Activated gamma-delta T cell treated with anti-CD3 and anti-CD28 coated beads, Interleukin-2, amount 50 U/mL, for 16 hours (primary cell): ENCODE data around the gene CEP170B.
"Not testable (repeated sequence)": the region's sequence is repeated elsewhere in the genome, so short reads cannot be mapped to it uniquely, and the experiment has no call there.

Experiments used
- DNase-seq: peaks from one replicate; pipeline ENCODE4 v3.0.0-alpha.2; 2020; ENCODE audit warnings: low read depth

The CEP170B gene

GRCh38 chr14:104891664-104892530 is 26.8 kb downstream of the CEP170B start:
- DNase-seq = no peak

DNA sequence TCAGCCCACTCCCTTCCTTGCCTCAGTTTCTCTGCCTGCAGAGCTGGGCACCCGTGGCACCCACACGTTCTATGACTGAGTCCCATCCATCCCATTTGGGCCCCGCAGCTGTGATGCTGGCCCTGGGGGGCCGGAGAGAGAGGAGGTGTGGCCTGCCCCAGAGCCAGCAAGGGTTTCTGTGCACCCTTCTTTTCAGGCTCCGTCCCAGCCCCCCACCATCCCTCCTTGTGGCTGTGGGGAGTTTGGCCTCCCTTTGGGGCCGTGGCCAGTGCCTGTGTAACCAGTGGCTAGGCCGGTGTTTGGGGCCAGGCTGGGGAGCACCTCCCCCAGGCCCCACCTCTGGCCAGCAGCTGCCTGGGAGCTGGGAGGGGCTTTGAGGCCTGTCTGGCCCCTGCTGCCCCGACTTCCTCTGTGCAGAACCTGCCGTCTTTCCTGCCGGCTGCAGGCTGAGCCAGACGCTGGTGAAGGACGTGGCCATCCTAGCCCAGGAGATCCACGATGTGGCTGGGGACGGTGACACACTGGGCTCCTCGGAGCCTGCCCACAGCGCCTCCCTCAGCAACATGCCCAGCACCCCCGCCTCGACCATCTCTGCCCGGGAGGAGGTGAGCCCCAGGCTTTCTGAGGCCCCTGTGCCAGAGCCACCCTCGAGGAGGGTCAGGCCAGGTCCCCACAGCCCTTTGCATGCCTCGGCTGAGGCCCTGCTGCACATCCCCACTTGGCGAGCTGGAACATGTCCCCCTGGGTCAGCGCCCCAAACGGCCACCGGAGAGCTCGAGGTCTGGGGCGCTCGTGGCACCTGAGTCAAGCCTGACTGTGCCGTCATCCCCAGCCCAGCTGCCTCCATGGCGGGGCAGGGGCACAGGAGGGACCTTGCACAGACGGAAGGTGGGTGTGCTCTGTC is 27.7 kb downstream of the CEP170B start:
- DNase-seq = no peak

- DNase-seq = no peak
These were observed 28.6 kb downstream of the CEP170B start for GRCh38 chr14:104893435-104894207.

- no peak for DNase-seq
These were observed 29.5 kb downstream of the CEP170B start for GRCh38 chr14:104894331-104895206.

GRCh38 chr14:104895207-104895785 is 30.2 kb downstream of the CEP170B start:
- no peak for DNase-seq

GRCh38 chr14:104895786-104896661 is 31.0 kb downstream of the CEP170B start:
- no peak for DNase-seq

- DNase-seq = no peak
These were observed 32.5 kb downstream of the CEP170B start for GRCh38 chr14:104897330-104898194.

GRCh38 chr14:104898195-104898558 is 33.1 kb downstream of the CEP170B start:
- no peak for DNase-seq

- DNase-seq = no peak
These were observed 33.9 kb downstream of the CEP170B start for GRCh38 chr14:104898870-104899510.

DNA sequence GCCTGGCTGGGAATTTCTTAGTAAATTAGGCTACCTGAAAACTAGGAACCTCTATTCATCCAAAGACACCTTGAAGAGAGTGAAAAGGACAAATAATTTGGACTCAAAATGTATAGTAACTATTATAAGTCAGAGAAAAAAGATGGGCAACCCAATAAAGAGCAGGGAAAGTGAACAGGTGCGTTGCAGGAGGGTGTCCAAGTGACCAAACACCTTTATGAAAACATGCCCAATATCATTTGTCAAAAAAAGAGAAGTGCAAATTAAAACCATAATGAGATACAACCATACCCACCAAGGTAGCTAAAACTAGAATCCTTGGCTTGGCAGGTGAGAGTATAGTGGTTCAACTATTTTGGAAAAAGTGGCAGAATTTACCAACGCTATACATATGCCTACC is 34.7 kb downstream of the CEP170B start:
- no peak for DNase-seq

GRCh38 chr14:104900639-104901512 is 35.8 kb downstream of the CEP170B start:
- no peak for DNase-seq

DNA sequence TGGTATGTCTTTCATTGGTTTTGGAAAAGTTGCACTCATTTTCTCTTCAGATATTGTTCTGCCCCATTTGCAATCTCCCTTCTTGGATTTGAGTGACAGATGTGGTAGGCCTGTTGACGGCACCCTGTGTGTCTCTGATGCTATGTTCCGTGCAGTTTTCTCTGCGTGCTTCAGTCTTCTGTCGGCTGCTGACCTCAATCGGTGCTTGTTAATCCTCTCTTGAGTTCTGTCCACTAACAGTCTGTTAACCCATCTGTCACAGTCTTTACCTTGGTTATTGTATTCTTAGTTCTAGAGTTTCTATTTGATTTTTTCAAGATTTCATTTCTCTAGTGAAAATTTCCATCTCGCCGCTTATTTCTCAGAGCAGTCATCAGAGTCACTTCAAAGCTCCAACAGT is 38.9 kb downstream of the CEP170B start:
- DNase-seq = no peak

- DNase-seq = not testable (repeated sequence)
These were observed 39.8 kb downstream of the CEP170B start for GRCh38 chr14:104904650-104905578.

- DNase-seq = not testable (repeated sequence)
These were observed 40.5 kb downstream of the CEP170B start for GRCh38 chr14:104905579-104905933.

- DNase-seq = no peak
These were observed 43.2 kb downstream of the CEP170B start for GRCh38 chr14:104908303-104908702.

GRCh38 chr14:104912053-104912452 is 47.0 kb downstream of the CEP170B start:
- no peak for DNase-seq
